Measurements from ENCODE around the gene RCSD1. TPM values are rescaled to one million over a fixed set of nuclear protein-coding genes. Genes with fewer than 3 reads are reported as not detected.

The RCSD1 gene
- total and polyA plus RNA-seq, 10 of the 15 experiments (the other 5 are each of a cell fraction or from before 2014, with no cell fraction given) = 11.4 to 78.3 (median 71.6) TPM

- TF ChIP-seq E2F8 (IDR thresholded peaks at IDR 0.05; ENCODE audit: low read depth, partially characterized antibody) = no peak
- no peak for TF ChIP-seq SUZ12 (IDR thresholded peaks at IDR 0.05; ENCODE audit: unreplicated experiment)
- TF ChIP-seq ATF7 (IDR thresholded peaks at IDR 0.05; ENCODE audit: low read depth) = no peak
- no peak for TF ChIP-seq NFYB (IDR thresholded peaks at IDR 0.05; ENCODE audit: insufficient read depth, low read depth, low read length)
- peak; percentile 72 for TF ChIP-seq NKRF (conservative IDR thresholded peaks at IDR 0.05)
- TF ChIP-seq USF2 (IDR thresholded peaks at IDR 0.05; ENCODE audit: borderline replicate concordance, low read depth, low read length) = no peak
- peak; percentile 44 for TF ChIP-seq SMAD1 (IDR thresholded peaks at IDR 0.05; ENCODE audit: low read depth, partially characterized antibody)
- TF ChIP-seq GABPA (IDR thresholded peaks at IDR 0.05; ENCODE audit: low read depth) = no peak
- no peak for TF ChIP-seq STAT3 (IDR thresholded peaks at IDR 0.05; ENCODE audit: low read depth, low read length)
- TF ChIP-seq, protein P1, sequence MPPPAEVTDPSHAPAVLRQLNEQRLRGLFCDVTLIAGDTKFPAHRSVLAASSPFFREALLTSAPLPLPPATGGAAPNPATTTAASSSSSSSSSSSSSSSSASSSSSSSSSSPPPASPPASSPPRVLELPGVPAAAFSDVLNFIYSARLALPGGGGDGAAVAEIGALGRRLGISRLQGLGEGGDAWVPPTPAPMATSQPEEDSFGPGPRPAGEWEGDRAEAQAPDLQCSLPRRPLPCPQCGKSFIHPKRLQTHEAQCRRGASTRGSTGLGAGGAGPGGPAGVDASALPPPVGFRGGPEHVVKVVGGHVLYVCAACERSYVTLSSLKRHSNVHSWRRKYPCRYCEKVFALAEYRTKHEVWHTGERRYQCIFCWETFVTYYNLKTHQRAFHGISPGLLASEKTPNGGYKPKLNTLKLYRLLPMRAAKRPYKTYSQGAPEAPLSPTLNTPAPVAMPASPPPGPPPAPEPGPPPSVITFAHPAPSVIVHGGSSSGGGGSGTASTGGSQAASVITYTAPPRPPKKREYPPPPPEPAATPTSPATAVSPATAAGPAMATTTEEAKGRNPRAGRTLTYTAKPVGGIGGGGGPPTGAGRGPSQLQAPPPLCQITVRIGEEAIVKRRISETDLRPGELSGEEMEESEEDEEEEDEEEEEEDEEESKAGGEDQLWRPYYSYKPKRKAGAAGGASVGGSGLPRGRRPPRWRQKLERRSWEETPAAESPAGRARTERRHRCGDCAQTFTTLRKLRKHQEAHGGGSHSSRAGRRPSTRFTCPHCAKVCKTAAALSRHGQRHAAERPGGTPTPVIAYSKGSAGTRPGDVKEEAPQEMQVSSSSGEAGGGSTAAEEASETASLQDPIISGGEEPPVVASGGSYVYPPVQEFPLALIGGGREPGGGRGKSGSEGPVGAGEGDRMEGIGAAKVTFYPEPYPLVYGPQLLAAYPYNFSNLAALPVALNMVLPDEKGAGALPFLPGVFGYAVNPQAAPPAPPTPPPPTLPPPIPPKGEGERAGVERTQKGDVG (CRISPR knock-in tag; IDR thresholded peaks at IDR 0.05) = no peak
- TF ChIP-seq ATF2 (IDR thresholded peaks at IDR 0.05; ENCODE audit: low read length) = no peak
These were observed at the start of gene RCSD1 (continued) for GRCh38 chr1:167629681-167630567.

Data from GM12878 (cell line).